Upper lobe of right lung (tissue), 1 donor: Measurements from ENCODE around the gene NEU2. TPM values are rescaled to one million over a fixed set of nuclear protein-coding genes. Genes with fewer than 3 reads are reported as not detected.

Source experiments
- ATAC-seq: fragments of 200-7000 bp; cut with Tn5 transposase; one replicate; pipeline ENCODE4 v1.9.1; 2020; ENCODE audit warnings: mild to moderate bottlenecking, moderate library complexity
- DNase-seq: peaks from one replicate; pipeline ENCODE4 v3.0.0-alpha.2; 2020
- H3K27ac ChIP-seq: fragments of 200-600 bp; one replicate; pipeline ENCODE4 v1.8.0; 2022
- H3K27me3 ChIP-seq: fragments of 200-600 bp; one replicate; pipeline ENCODE4 v1.8.0; 2022; ENCODE audit warnings: mild to moderate bottlenecking
- H3K36me3 ChIP-seq: fragments of 200-600 bp; one replicate; pipeline ENCODE4 v1.8.0; 2022
- H3K4me1 ChIP-seq: fragments of 200-600 bp; one replicate; pipeline ENCODE4 v1.8.0; 2022
- H3K4me3 ChIP-seq: fragments of 200-600 bp; one replicate; pipeline ENCODE4 v1.8.0; 2022; ENCODE audit warnings: mild to moderate bottlenecking
- H3K9me3 ChIP-seq: fragments of 200-600 bp; one replicate; pipeline ENCODE4 v1.8.0; 2022
- CTCF ChIP-seq: fragments of 200-600 bp; IDR thresholded peaks from one replicate; pipeline ENCODE4 v1.8.0; 2022; ENCODE audit warnings: antibody characterized with exemption
- intact Hi-C: fragments of 100-400 bp; cut with DNase I; formaldehyde crosslinking; loops from one replicate; pipeline ENCODE4 v1.11.0; 2022
- total RNA-seq: library from RNA; stranded (reverse); fragmentation: NEBNext Ultra II Directional; extraction: Animal tissue kit (Norgen Biotek cat#: 25700); gene quantifications from one replicate; pipeline ENCODE4 v1.2.1, GENCODE V29; 2021
- donor health status: DM: no; HTN: yes; CAD: no; lungs with severe emphysema.

The NEU2 gene
- total RNA-seq, 1 donor from 2014 or later = not detected

- no peak overlapping the region for H3K4me3 ChIP-seq
- ATAC-seq (no peak), DNase-seq (peak; percentile 60)
- intact Hi-C loops = no loop called here
- H3K27me3 ChIP-seq = no peaks in the 10 kb centered on the region
- no peaks in the 10 kb centered on the region for H3K9me3 ChIP-seq
- no peaks in the 10 kb centered on the region for H3K36me3 ChIP-seq
- peaks cover 41% of the 10 kb centered on the region for H3K4me1 ChIP-seq
- TF ChIP-seq CTCF = no peak
- peak overlapping the region; percentile 89 for H3K27ac ChIP-seq
Measured at GRCh38 chr2:233058717-233059546, 26.5 kb downstream of the NEU2 start.

- H3K4me1 ChIP-seq = peaks cover 47% of the 10 kb centered on the region
- no peaks in the 10 kb centered on the region for H3K9me3 ChIP-seq
- no peaks in the 10 kb centered on the region for H3K27me3 ChIP-seq
- intact Hi-C loops = no loop called here
- peak overlapping the region; percentile 89 for H3K27ac ChIP-seq
- ATAC-seq (no peak), DNase-seq (no peak)
- H3K4me3 ChIP-seq = peak overlapping the region; percentile 61
- no peaks in the 10 kb centered on the region for H3K36me3 ChIP-seq
- TF ChIP-seq CTCF = no peak
Measured at GRCh38 chr2:233059547-233059796, 27.0 kb downstream of the NEU2 start.

GRCh38 chr2:233059797-233060500 is 27.5 kb downstream of the NEU2 start, which contains the start of gene INPP5D:
TSS of gene INPP5D (plus strand) at chr2:233060342. CDS start at chr2:233060479, 137 bp downstream.
- Histone ChIP-seq H3K27ac (peak within 1 kb of the TSS; percentile 89), H3K9me3 (no peaks in the 10 kb centered on the region), H3K36me3 (no peaks in the 10 kb centered on the region), H3K4me3 (peak within 1 kb of the TSS; percentile 61), H3K27me3 (no peaks in the 10 kb centered on the region), H3K4me1 (peaks cover 52% of the 10 kb centered on the region)
- TF ChIP-seq CTCF = no peak
- DNase-seq (peak; percentile 77), ATAC-seq (peak; percentile 80)
- intact Hi-C loops = no loop called here

- no peaks in the 10 kb centered on the region for H3K9me3 ChIP-seq
- peak overlapping the region; percentile 89 for H3K27ac ChIP-seq
- H3K4me1 ChIP-seq = peaks cover 54% of the 10 kb centered on the region
- H3K36me3 ChIP-seq = no peaks in the 10 kb centered on the region
- H3K27me3 ChIP-seq = no peaks in the 10 kb centered on the region
- DNase-seq (peak; percentile 30), ATAC-seq (peak; percentile 27)
- no peak for TF ChIP-seq CTCF
- H3K4me3 ChIP-seq = peak overlapping the region; percentile 61
- intact Hi-C loops = no loop called here
Measured at GRCh38 chr2:233060501-233060979, 28.1 kb downstream of the NEU2 start.

- Histone ChIP-seq H3K4me1 (peaks cover 54% of the 10 kb centered on the region), H3K27ac (peak overlapping the region; percentile 89), H3K27me3 (no peaks in the 10 kb centered on the region), H3K36me3 (no peaks in the 10 kb centered on the region), H3K4me3 (peak overlapping the region; percentile 61), H3K9me3 (no peaks in the 10 kb centered on the region)
- intact Hi-C loops = no loop called here
- ATAC-seq = peak; percentile 2
- DNase-seq = peak; percentile 55
- no peak for TF ChIP-seq CTCF
Measured at GRCh38 chr2:233060980-233061590, 28.6 kb downstream of the NEU2 start.
